GM20431 (cell line): ENCODE measurements around the gene HLA-DQB2.
"Not testable (repeated sequence)": the region's sequence is repeated elsewhere in the genome, so short reads cannot be mapped to it uniquely, and the experiment has no call there.

ENCODE experiments used
- in situ Hi-C: fragments of 300-500 bp; cut with MseI, MboI; formaldehyde crosslinking; loops from one replicate; pipeline ENCODE4 v1.15.0; 2020; ENCODE audit warnings: low sequenced_read_pairs; ENCODE audit not compliant: unreplicated experiment

HLA-DQB2 gene

DNA sequence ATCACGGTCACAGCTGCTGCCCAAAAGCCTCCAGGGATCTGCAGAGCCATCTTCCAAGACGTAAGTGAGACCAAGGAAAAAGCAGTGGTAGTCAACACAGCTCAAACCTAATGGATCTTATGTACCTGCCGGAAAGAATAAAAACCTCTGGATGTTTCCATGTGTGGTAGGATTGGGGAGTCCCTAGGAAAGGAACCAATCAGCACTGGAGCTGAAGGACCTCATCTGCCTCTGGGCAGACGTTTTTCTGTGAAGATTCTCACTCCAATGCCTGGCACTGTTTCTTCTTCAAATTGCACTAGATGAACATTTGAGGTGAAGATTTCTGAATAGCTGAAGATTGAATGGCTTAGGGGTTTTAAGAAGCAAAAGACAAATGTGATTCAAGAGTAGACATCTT, at the start of gene HLA-DQB2:
HLA-DQB2 (minus strand) TSS at position 112 of the 400 bp plus-strand sequence; CDS start at position 50, 62 bp downstream.
- in situ Hi-C loops = no loop called here

DNA sequence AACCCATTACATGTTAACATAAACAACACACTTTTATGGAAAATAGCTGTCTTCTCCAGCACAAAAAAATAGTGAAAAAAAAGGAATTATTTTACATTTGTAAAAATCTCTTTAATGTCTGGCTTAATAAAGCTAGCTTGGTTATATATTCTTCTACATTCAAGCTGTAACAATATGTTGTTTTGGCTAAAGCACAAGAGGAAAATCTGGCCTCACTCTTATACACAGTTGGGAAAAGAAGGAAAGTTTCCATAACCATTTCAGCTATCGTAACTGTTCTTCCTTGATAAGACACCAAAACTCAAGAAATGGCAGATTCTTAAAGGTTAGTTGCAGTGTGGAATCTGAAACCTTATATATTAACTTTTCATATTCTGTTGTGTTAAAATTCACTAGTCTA, 45.8 kb upstream of the HLA-DQB2 start:
- in situ Hi-C loops = no loop called here

DNA sequence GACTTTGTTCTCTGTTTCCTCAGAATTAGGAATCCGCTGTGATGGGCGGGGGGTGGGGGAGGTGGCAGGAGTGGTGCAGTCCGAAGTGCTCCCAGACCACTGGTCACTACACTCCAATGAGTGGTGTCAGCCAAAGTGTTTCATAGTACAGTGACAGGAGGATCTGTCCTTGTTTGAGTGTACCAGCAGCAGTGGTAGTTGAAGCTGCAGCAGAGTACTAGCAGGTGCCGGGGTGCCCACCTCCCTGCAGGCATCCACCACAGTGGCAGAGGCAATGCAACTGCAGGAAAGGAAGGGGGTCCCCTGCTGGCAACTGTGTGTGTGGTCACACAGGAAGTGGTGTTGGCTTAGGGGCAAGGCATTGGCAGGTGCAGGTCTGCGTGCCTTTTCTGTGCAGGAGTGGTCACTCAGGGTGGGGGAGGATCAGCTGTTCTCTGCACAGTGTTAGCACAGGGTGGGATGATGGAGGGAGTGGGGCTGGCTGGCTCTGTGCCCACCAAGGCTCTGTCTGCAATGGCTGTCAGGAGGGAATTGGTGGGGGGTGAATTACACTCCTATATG, 43.8 kb upstream of the HLA-DQB2 start:
- in situ Hi-C loops = no loop called here

DNA sequence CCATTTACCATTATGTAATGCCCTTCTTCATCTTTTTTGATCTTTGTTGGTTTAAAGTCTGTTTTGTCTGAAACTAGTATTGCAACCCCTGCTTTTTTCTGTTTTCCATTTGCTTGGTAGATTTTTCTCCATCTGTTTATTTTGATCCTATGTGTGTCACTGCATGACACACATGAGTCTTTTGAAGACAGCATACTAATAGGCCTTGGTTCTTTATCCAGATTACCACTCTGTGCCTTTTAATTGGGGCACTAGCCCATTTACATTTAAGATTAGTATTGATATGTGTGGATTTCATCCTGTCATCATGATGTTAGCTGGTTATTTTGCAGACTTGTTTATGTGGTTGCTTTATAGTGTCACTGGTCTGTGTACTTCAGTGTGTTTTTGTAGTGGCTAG, 42.1 kb upstream of the HLA-DQB2 start:
- in situ Hi-C loops = not testable (repeated sequence)

DNA sequence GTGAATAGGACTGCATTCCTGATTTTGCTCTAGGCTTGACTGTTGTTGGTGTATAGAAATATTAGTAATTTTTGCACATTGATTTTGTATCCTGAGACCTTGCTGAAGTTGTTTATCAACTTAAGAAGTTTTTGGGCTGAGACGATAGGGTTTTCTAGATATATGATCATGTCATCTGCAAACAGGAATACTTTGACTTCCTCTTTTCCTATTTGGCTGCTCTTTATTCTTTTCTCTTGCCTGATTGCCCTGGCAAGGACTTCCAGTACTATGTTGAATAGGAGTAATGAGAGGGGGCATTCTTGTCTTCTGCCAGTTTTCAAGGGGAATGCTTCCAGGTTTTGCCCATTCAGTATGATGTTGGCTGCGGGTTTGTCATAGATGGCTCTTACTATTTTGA, 40.1 kb upstream of the HLA-DQB2 start:
- in situ Hi-C loops = no loop called here

DNA sequence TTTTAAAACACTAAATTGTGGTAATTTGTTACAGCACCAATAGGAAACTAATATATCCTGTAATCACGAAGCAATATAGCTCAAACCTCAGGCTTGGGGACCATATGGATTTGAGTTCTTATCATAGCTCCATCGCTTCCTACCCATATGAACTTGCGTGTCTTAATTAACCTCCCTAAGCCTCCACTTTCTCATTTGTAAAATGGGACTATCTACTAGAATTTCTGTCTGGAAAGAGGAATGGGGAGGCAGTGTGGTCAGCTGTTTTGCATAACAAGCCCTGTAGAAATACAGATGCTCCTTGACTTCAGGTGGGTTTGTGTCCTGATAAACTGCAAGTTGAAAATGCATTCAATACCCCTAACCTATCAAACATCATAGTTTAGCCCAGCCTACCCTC, 36.4 kb upstream of the HLA-DQB2 start:
- in situ Hi-C loops = loop anchor here (10.0 kb wide), 1 partner anchor 385 kb away; no protein-coding TSS in a partner anchor

DNA sequence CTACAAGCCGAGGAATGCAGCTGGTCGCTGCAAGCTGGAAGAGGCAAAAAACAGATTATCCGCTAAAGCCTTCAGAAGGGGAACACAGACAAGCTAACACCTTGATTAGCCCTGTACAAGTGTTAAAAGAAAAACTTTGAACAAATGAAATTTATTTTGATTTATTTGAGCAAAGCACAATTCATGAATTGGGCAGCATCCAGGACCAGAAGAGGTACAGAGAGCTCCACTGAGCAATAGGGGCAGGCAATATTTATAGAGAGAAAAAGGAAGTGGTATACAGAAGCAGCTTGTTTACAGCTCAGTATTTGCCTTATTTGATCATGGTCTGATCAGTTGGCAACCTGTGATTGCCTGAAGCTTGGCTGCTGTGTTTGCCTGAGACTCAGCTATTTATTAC, 35.8 kb upstream of the HLA-DQB2 start:
- in situ Hi-C loops = loop anchor here (10.0 kb wide), 1 partner anchor 384 kb away; no protein-coding TSS in a partner anchor

DNA sequence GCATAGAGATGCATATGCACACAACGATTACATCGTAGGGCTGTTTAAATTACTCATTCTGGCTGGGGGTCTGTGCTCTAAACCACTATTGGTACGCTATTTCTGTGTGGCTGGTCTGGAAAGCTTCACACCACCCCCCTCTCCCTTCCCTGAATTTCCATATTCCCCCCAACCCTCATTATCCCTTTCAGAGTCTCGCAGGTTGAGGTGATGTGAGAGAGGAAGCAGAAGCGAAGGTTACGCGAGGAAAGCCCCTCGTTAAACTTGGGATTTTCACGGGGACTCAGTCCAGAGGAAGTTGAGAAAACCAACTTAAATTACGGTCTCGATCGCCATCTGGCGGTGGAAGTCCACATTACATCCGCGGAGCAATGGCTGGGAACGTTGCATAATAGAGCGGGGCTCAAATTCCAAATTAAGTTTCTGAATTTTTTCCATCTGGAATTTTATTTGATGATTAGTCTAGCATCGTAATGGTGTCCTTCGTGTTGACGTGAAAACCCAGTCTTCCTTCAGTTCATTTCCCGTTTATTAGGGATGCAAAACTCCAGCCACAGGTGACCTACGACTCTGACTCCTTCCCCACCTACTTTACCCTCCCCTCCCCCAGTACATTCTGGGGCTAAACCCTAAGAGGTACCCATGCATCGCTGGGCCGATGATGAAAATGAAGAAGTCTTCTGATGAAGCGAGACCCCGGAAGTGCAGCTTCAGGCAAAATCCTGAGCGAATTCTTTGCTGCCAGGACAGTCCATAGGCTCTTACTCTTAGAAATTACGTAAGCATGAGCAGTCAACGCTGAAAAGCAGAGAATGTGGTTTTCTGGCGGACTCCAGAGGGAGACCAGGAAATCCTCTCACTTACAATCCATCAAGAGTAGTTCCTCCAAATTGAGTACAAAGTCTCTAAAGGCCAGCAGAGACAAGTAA, 33.8 kb upstream of the HLA-DQB2 start:
- in situ Hi-C loops = loop anchor here (10.0 kb wide), 1 partner anchor 382 kb away; no protein-coding TSS in a partner anchor

DNA sequence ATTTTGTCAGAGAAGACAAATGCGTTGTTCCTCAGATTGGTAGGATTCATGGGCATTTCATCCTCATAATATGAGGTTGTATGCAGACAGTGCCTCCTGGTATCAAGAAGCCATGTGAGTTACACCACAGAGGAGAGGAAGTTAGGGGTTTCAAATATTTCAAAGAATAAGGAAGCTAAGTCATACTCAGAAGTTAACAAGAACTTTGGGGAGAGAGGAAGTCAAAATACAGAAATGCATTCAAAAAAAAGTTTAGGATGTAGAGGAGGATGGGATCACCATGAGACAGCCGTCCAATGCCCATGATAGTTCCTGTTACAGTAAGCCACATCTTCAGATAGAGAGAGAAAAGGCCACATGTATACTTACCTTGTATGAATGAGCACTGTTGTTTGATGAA, 31.2 kb upstream of the HLA-DQB2 start:
- in situ Hi-C loops = loop anchor here (10.0 kb wide), 1 partner anchor 380 kb away; no protein-coding TSS in a partner anchor

DNA sequence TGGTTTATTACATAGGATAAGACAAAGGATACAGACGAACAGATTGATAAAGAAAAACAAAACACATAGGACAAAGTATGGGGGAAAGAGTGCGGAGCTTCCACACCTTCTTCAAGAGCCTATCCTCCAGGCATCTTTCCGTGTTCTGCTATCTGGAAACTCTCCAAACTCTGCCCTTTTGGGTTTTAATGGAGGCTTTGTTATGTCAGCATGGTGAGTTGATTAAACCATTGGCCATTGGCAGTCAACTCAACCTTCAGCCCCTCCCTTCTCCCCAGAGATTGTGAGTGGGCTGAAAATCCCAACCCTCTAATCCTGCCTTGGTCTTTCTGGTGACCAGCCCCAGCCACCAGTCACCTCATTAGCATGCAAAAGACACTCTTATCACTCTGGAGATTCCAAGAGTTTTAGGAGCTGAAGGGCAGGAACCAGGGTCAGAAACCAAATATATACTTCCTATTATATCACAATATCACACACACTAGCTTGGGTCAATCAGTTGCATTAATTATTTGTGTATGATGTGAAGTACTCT, 29.6 kb upstream of the HLA-DQB2 start:
- in situ Hi-C loops = loop anchor here (10.0 kb wide), 1 partner anchor 378 kb away; no protein-coding TSS in a partner anchor

DNA sequence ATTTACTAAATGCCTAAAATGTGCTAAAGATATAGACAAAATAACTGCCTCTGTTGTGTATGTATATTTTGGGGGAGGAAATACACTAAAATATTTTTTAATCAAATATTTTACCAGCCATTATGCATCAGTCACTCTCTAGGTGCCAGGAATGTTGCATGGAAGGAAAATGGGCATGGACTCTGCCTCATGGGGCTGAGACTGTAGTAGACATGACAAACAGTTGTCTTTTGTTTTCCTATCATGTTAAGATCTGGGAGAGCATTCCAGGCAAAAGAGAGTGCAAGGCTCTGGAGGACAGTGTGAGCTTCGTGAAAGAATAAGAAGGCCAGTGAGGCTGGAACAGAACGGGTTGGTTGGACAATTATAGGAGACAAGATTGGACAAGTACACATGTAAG, 27.0 kb upstream of the HLA-DQB2 start:
- in situ Hi-C loops = loop anchor here (10.0 kb wide), 1 partner anchor 376 kb away; no protein-coding TSS in a partner anchor

DNA sequence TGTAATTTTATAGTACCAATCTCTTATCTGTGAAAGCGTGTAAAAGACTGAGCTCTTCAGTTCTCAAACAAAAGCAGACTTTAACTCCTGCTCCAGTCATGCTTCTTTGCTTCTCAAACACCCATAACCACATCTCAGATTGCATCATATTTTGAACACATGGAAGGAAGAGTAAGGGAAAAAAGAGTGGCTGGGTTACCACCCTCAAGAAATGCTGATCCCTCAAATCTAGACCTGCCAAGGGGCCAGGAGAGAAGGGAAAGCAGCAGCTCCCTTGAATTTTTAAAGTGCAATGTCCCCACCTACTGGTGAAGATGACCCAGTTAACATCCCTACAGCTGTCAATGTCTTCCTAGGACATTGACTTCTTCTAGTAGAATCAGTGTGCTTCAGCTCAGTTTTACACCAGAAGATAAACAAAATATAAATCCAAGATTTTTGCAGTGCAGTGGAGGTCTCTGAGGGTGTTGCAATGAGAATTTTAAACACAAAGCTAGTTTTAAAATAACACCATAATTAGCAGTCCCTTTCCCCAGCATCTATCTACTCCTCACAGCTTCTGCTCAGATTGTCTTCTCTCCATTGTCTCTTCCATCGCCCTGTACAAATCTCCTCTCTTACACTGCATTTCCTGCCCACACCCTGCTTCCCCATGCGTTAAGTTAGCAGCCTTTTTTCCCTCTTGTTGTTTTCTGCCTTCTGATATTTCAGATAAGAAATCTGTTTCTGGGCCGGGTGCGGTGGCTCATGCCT, 22.6 kb upstream of the HLA-DQB2 start:
- in situ Hi-C loops = no loop called here

DNA sequence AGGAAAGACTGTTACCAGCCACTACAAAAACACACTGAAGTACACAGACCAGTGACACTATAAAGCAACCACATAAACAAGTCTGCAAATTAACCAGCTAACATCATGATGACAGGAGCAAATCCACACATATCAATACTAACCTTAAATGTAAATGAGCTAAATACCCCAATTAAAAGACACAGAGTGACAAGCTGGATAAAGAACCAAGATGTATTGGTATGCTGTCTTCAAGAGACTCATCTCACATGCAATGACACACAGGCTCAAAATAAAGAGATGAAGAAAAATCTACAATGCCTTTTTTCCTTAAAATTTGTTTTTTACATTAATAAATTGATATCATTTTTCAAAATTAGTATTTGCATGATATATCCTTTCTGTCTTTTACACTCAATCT, 19.6 kb upstream of the HLA-DQB2 start:
- in situ Hi-C loops = not testable (repeated sequence)

DNA sequence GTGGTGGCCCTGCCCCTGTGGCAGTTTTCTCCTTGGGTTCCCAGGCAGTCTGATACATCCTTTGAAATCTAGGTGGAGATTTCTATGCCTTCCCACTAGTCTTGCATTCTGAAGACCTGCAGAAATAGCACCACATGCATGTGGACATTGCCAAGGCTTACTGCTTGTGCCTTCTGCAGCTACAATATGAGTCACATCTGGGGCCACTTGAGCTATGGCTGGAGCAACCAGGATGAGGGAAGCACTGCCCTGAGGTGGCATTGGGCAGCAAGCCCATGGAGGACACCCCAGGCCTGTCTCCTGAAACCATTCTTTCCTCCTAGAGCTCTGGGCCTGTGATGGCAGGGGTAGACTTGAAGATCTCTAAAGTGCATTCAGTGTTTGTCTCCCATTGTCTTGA, 15.7 kb upstream of the HLA-DQB2 start:
- in situ Hi-C loops = no loop called here

DNA sequence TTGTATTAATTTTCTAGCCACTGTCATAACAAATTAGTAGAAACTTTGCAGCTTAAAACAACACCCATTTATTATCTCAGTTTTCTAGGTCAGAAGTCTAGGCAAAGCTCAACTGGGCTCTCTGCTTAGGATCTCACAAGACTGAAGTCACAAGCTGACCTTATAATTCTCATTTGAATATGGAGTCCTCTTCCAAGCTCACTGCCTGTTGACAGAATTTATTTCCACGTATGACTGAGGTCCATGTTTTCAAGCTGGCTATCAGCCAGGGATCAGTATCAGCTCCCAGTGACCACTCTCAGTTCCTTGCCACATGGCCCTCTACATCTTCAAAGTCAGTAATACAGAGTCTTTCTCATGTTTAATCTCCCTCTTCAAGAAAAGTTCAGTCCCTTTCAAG, 11.7 kb upstream of the HLA-DQB2 start:
- in situ Hi-C loops = no loop called here

DNA sequence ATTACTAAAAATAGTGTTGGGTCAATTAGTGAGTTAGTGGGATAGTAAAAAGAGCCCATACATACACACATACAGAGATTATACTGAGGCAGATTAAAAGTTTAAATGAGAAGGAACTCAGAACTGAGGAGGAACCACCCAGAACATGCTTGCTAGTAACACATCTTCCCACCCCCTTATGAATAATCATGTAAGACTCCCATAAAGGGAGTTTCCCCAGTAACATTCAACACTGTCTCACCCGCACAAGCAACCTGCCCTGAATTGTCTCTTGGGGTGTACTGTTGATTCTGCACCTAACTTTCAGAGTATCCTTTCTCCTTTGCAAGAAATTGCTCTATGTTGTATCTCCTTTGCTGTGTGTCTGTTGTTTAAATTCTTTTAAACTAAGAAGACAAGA, 11.1 kb upstream of the HLA-DQB2 start:
- in situ Hi-C loops = no loop called here

DNA sequence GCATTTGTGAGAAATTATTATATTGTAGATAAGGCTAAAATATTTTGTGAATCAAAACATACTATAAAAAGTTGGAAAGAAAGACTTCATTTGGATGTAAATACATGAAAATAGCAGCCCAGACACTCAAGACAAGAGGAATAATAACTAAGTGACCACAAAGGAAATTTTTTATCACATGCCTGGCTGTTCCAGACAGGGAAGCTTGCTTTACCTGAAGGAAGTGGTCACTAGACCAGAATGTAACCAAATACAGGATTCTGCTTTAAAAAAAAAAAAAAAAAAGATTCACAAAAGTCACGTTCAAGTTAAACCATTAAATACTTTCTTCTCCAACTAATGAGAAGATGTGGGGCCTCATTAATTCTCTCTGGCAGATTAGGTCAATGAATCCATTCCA, 9.3 kb upstream of the HLA-DQB2 start:
- in situ Hi-C loops = no loop called here

DNA sequence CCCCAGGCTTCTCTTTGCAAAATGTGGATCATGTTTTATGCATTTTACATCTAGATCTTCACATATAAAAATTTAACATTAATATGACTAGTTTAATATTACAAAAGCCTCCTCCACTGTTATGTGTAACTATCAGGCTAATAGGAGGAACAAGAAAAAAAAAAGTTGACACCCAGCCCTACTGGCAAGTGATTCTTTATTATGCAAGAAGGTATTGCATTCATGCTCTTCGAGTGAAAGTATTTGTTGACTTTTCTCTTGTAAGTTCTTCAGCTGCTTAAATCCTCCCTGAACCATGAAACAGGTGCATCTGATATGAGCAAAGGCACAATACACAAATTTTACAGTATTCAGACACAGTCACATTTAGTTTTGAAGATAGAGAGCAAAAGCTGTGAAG, 716 bp upstream of the HLA-DQB2 start:
- in situ Hi-C loops = no loop called here

DNA sequence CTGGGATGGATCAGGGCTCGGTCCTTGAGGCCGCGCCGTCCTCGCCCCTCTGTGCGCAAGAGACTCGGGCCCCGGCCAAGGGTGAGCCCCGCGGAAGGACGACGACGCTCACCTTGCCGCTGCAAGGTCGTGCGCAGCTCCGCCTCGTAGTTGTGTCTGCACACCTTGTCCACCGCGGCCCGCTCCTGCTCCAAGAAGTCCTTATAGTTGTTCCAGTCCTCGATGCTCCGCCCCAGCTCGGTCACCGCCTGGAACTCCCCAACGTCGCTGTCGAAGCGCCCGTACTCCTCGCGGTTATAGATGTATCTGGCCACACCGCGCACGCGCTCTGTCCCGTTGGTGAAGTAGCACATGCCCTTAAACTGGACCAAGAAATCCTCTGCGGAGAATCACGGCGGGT, 1.8 kb downstream of the HLA-DQB2 start:
- in situ Hi-C loops = no loop called here

DNA sequence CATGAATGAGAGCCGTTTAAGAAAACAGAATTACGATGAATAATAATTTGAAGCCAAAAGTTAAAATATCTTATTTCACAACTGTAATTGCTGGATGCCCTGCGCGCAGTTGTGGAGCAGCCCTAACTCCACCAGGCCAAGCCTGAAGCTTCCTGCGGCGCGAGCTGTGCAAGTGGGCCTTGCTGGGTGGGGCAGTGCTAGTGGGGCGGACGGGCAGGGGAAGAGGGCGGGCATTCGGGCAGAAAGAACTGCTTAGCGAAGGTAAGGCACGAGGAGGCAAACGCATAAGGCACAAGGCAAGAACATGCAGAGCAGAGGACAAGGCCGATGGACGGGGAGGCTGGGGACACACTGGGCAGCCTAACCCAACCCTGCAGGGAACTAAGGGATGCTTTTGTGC, 2.3 kb downstream of the HLA-DQB2 start:
- in situ Hi-C loops = no loop called here
